T-helper 1 cell (primary cell): Measurements from ENCODE around the gene SCN1B.

ENCODE experiments used
- DNase-seq, 5 donors: peaks; one replicate each; pipeline ENCODE4 v3.0.0-alpha.2; 2012 to 2020

The SCN1B gene

GRCh38 chr19:35056513-35057063 is 26.3 kb downstream of the SCN1B start:
- DNase-seq, result no peak

GRCh38 chr19:35058370-35058769 is 28.1 kb downstream of the SCN1B start:
- no peak for DNase-seq

DNA sequence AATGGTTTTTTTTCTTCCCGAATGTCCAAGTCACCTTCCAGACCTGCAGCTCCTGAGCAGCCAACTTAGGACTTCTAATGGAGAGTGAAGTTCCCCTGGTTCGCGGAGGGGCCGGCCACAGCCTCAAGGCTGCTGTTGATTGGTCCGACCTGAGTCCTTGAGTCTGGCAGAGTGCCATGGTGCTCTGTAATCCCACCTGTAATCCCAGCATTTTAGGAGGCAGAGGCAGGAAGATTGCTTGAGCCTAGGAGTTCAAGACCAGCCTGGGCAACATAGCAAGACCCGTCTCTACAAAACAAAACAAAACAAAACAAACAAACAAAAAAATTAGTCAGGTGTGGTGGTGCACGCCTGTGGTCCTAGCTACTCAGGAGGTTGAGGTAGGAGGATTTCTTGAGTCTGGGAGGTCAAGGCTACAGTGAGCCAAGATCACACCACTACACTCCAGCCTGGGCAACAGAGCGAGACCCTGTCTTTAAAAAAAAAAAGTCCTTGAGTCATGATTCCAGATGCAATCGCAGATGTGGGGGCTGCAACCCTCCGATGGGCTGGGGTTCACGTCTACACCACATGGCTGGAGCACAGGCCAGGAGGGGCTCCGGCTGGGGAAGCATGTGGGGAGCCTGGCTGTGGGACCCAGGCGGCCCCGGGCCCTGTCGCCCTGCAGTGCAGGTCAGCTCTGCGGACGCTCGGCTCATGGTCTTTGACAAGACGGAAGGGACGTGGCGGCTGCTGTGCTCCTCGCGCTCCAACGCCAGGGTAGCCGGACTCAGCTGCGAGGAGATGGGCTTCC is 28.9 kb downstream of the SCN1B start:
- DNase-seq, result no peak

DNA sequence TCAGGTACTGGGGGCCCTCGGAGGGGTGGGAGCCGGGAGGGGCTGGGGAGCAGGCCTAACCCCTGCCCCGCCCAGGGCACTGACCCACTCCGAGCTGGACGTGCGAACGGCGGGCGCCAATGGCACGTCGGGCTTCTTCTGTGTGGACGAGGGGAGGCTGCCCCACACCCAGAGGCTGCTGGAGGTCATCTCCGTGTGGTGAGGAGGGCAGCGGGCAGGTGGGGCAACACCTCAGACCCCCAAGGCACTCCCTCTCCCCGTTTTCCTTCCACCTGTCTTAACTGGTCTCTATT is 29.5 kb downstream of the SCN1B start:
- no peak for DNase-seq

DNA sequence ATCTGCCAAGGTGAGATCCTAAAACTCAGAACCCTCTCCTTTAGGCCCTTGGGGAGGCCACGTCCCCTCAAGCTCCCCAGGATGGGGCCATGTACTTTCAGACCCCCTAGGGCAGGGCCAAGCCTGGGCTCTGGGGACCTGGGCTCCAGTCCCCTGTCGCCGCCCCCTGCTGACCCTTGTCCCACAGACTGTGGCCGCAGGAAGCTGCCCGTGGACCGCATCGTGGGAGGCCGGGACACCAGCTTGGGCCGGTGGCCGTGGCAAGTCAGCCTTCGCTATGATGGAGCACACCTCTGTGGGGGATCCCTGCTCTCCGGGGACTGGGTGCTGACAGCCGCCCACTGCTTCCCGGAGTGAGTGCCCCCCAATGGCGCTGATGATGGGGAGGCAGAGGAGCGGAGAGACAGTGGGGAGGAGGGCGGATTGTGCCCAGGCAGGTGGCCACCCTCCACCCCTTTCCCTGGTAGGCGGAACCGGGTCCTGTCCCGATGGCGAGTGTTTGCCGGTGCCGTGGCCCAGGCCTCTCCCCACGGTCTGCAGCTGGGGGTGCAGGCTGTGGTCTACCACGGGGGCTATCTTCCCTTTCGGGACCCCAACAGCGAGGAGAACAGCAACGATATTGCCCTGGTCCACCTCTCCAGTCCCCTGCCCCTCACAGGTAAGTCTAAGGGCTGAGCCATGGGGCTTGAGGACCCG is 30.0 kb downstream of the SCN1B start:
- no peak for DNase-seq

DNA sequence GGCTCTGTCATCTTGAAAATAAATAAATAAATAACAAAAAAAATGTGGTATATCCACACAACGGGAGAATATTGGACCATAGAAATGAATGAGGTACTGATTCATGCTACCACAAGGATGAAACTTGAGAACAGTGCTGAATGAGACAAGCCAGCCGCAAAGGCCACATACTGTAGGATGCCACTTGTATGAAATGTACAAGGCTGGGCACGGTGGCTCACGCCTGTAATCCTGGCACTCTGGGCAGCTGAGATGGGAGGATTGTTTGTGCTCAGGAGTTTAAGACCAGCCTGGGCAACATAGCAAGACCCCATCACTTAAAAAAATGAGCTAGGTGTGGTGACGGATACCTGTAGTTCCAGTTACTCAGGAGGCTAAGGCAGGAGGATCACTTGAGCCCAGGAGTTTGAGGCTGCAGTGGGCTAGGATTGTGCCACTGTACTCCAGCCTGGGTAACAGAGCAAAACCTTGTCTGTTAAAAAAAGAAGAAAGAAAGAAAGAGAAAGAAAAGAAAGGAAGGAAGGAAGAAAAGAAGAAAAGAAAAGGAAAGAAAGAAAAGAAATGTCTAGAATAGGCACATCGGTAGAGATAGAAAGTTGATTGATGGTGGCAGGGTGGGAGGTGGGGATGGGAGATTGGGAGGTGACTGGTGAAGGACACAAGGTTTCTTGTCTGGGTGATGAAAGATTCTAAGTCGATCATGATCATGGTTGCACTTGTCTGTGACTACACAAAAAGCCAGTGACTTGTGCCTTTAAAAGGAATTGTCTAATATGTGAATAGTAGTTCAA is 31.5 kb downstream of the SCN1B start:
- DNase-seq, result no peak

- DNase-seq, result no peak
These were observed 32.7 kb downstream of the SCN1B start for GRCh38 chr19:35062942-35063341.

GRCh38 chr19:35063940-35064818 is 33.9 kb downstream of the SCN1B start:
- DNase-seq, result peak in 1 of 5 donors; percentile 26

DNA sequence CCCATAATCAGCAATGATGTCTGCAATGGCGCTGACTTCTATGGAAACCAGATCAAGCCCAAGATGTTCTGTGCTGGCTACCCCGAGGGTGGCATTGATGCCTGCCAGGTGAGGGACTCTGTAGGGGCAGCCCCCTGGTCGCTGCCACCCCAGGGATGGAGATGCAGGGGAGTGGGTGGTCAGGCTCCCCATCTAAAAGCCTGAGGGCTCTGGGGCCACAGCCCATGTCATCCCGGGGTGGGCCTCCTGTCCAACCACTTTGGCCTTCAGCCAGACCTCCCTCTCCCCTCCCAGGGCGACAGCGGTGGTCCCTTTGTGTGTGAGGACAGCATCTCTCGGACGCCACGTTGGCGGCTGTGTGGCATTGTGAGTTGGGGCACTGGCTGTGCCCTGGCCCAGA is 35.3 kb downstream of the SCN1B start:
- DNase-seq, result no peak

DNA sequence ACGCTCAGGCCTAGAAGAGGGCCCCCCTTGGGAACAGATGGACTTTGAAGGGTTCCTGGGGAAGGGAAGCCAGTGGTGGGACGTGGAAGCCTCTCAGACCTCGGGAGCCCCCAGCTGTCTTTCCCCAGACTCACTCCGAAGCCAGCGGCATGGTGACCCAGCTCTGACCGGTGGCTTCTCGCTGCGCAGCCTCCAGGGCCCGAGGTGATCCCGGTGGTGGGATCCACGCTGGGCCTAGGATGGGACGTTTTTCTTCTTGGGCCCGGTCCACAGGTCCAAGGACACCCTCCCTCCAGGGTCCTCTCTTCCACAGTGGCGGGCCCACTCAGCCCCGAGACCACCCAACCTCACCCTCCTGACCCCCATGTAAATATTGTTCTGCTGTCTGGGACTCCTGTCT is 35.9 kb downstream of the SCN1B start:
- DNase-seq, result no peak

GRCh38 chr19:35066691-35067563 is 36.7 kb downstream of the SCN1B start:
- peak; percentile 70 to 85 (median 78) for DNase-seq

DNA sequence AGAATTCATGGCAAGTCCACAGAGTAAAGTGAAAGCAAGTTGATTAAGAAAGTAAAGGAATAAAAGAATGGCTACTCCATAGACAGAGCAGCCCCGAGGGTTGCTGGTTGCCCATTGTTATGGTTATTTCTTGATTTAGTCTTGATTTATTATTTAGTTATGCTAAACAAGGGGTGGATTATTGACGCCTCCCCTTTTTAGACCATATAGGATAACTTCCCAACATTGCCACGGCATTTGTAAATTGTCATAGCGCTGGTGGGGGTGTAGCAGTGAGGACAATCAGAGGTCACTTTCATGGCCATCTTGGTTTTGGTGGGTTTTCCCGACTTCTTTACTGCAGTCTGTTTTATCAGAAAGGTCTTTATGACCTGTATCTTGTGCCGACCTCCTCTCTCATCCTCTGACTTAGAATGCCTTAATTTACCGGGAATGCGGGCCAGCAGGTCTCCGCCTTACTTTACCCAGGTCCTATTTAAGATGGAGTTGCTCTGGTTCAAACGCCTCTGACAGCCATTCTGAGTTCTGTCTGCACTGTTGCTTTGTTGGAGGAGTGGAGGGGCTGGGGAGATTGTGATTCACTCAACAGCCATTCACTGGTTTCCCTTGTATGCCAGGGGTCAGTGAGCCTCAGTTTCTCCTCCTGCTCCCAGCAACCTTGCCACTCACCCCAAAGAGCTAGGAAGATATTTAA is 38.8 kb downstream of the SCN1B start:
- no peak for DNase-seq

DNA sequence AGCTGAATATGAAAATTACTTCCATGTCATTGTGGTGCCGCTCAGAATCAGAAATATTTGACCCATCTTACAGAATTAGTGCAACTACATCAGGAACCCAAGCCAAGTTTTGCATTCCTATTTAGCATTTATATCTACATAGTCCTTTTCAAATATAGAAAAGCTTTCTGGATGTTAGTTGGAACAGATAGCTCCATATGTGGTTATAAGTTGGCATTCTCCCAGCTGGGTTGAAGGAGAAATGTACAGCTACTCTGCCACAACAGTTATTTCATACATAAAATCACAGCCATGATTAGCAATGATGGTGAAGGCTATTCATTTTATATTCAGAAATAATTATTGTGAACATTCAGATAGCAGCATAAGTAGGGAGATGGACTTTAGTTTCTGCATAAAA is 39.4 kb downstream of the SCN1B start:
- DNase-seq, result no peak

DNA sequence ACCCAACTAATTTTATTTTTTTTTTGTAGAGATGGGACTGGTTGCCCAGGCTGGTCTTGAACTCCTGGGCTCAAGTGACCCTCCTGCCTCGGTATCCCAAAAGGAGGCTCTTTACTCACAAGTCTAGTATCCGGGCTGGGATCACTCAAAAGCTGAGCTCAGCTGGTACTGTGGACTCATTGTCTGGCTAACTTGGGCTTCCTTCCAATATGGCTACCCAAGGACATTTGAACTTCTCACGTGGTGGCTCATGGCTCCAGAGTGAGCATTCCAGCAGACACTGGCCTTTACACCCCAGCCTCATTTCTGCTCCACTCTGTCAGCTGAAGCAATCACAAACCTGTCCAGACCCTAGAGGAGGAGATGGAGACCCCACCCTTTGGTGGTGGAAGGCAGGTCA is 40.2 kb downstream of the SCN1B start:
- DNase-seq, result no peak

DNA sequence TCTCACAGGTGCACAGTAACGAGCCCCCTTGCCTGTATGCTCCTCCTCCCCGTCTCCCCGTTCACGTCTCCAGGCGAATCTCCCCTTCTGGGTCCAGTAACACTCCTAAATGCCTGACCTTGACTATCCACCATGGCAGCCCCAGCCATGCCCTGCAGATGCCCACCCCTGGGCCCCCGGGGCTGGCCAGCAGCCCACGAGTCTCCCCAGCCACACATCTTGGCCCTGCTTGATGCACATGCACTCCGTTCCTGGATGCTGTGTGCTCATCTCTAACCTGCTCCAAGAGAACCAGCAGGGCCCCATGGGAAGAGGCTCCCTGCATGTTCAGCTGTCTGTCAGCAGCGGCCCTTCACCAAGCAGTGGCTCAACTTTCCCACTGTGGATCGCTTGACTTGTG is 43.2 kb downstream of the SCN1B start:
- DNase-seq, result no peak

DNA sequence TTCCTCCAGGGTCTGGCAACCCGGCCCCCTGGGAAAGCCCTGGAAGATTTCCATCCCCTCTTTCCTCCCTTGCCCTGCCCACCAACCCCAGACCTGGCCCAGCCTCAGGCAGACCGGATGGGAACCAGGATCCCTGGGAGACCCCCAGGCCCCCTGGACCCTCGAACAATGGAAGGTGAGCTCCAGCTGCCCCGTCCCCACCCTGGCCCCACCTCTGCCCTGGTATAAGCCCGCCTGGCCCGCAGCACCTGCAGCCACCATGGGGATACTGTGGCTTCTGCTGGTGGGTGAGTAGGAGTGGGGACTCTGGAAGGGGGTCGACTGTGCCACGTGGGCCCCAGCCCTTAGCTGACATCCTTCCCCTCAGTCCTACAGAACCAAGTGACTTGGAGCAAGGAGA is 43.7 kb downstream of the SCN1B start:
- no peak for DNase-seq

DNA sequence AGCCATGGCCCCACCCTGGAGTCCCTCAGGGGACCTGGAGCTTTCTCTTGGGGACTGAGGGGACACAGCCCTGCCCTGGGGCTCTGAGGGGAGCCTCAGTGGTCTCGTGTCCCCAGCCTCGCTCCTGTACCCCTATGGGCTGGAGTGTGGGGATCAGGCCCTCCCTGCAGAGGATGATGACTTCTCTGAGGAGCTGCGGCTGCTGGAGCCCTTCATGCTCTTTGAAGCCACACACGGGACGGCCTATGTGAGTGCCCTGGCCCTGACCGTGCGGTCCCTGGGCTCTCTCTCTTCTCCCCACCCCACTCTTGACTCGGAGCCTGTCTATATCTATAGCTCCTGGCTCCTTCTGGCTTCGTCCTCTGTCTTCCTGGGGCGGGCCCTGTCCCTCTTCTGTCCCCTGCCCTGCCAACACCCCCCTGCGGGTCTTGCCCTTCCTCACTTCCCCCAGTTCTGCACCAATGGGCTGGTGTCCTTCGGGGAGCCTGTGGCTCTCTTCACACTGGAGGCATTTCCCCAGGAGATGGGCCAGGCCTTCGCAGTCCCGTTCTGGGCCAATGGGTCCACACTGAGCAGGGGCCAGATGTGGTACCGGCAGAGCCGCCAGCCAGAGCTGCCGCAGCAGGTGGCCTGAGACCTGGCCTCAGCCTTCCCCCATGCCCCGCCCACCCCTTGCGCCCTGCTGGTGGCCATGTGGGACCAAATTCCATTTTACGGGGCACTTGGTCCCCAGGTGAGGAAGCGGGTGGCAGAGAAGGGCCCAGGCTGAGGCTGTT is 44.3 kb downstream of the SCN1B start:
- DNase-seq, result no peak

GRCh38 chr19:35075202-35076025 is 45.1 kb downstream of the SCN1B start:
- no peak for DNase-seq

GRCh38 chr19:35076026-35076370 is 45.7 kb downstream of the SCN1B start:
- DNase-seq, result no peak
